ENCODE results near the gene GLYATL1B. TPM values are rescaled to one million over a fixed set of nuclear protein-coding genes. Genes with fewer than 3 reads are reported as not detected.

Gene GLYATL1B
- total RNA-seq, 1 experiment from 2014 or later, result not detected

DNA sequence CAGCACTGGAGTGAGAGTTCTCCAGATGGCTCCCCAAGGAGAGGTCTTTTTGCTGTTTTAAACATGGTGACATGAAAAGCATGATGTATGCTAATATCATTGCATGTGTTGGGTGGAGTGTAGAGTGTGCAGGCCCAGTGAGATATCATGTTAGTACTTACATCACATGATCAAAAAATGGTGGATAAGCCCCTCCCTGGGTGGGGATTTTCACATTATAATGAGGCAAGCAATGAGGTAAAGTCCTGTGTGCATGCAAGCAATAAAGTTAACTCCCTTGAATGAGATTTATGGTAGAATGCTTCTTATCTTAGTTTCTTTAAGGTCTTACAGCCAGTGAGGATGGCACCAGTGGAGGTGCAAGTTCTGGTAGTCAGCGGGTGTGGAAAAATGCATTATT, 29.4 kb downstream of the GLYATL1B start:
- DNase-seq (ENCODE audit: low read depth, low spot score) (no peak), ATAC-seq (no peak)
- TF ChIP-seq POLR2AphosphoS5 (IDR thresholded peaks at IDR 0.05; ENCODE audit: low read depth, low read length), result no peak
- TF ChIP-seq CTCF (IDR thresholded peaks at IDR 0.05), result no peak
- TF ChIP-seq REST (IDR thresholded peaks at IDR 0.05; ENCODE audit: insufficient read depth in 1 of 2, low read depth in 2 of 2, low read length in 1 of 2), result no peak
- no peak for TF ChIP-seq TCF7L2 (IDR thresholded peaks at IDR 0.05; ENCODE audit: low read depth, low read length)
- no peak for TF ChIP-seq SIN3A (IDR thresholded peaks at IDR 0.05; ENCODE audit: borderline replicate concordance, insufficient read depth, low read depth, low read length)
- H3K4me3 ChIP-seq (ENCODE audit: low read depth in 2 of 2, low read length in 2 of 2), result no peak overlapping the region
- H3K27ac ChIP-seq (ENCODE audit: low read length), result no peak overlapping the region
- H3K36me3 ChIP-seq (ENCODE audit: control insufficient read depth, insufficient read depth, low read length), result peaks cover 2% of the 10 kb centered on the region; the same call in 1 of the 2 replicates
- POLR2A ChIA-PET, result no interaction called here
- BruUV-seq (replicated peaks), result no TSS peak
- intact Hi-C loops (cut with micrococcal nuclease; ENCODE audit: unreplicated experiment), result no loop called here
- H3K9me3 ChIP-seq (ENCODE audit: control insufficient read depth, insufficient read depth, low read depth, low read length), result peaks cover 13% of the 10 kb centered on the region; the same call in 1 of the 2 replicates
- in situ Hi-C loops (cut with HindIII; ENCODE audit: low pct_unique_long_range_greater_than_20kb, low sequenced_read_pairs), result no loop called here
- CTCF ChIA-PET, result no interaction called here
- no peaks in the 10 kb centered on the region for H3K27me3 ChIP-seq (ENCODE audit: control insufficient read depth, insufficient read depth, low read length)
- H3K4me1 ChIP-seq (ENCODE audit: control insufficient read depth, insufficient read depth, low read length), result no peaks in the 10 kb centered on the region

DNA sequence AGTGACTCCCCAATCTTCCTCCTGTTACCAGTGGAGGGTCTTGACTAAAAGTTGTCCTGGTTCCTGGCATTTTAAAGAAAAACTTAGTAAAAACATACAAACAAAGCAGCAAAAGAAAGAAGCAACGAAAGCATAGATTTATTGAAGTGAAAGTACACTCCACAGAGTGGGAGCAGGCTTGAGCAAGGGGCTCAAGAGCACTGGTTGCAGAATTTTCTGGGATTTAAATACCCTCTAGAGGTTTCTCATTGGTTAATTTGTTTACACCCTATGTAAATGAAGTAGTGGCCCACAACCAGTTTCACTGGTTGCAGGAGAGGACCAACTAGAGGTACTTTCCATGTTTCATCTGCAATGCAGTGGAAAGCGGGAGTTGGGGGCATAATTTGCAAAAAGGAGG, 31.7 kb downstream of the GLYATL1B start:
- ChIA-PET POLR2A (no interaction called here), CTCF (no interaction called here)

More for the DNA sequence above, 31.7 kb downstream of the GLYATL1B start:
- TF ChIP-seq POLR2AphosphoS5 (IDR thresholded peaks at IDR 0.05; ENCODE audit: low read depth, low read length) (no peak), REST (IDR thresholded peaks at IDR 0.05; ENCODE audit: insufficient read depth in 1 of 2, low read depth in 2 of 2, low read length in 1 of 2) (no peak), CTCF (IDR thresholded peaks at IDR 0.05) (no peak), TCF7L2 (IDR thresholded peaks at IDR 0.05; ENCODE audit: low read depth, low read length) (no peak)
- no peaks in the 10 kb centered on the region for H3K27me3 ChIP-seq (ENCODE audit: control insufficient read depth, insufficient read depth, low read length)
- no peak for ATAC-seq
- no TSS peak for BruUV-seq (replicated peaks)
- H3K4me1 ChIP-seq (ENCODE audit: control insufficient read depth, insufficient read depth, low read length), result no peaks in the 10 kb centered on the region
- H3K4me3 ChIP-seq (ENCODE audit: low read depth in 2 of 2, low read length in 2 of 2), result no peak overlapping the region
- intact Hi-C loops (cut with micrococcal nuclease; ENCODE audit: unreplicated experiment), result no loop called here
- H3K36me3 ChIP-seq (ENCODE audit: control insufficient read depth, insufficient read depth, low read length), result peaks cover 2% of the 10 kb centered on the region; the same call in 1 of the 2 replicates
- in situ Hi-C loops (cut with HindIII; ENCODE audit: low pct_unique_long_range_greater_than_20kb, low sequenced_read_pairs), result no loop called here
- H3K9me3 ChIP-seq (ENCODE audit: control insufficient read depth, insufficient read depth, low read depth, low read length), result peaks cover 13% of the 10 kb centered on the region; the same call in 1 of the 2 replicates
- DNase-seq (ENCODE audit: low read depth, low spot score), result no peak
- H3K27ac ChIP-seq (ENCODE audit: low read length), result no peak overlapping the region

All from Panc1 (cell line).